Activated CD4-positive, alpha-beta T cell treated with anti-CD3 and anti-CD28 coated beads, Interleukin-2, amount 50 U/mL, for 4 hours (primary cell): ENCODE measurements around the gene E4F1.
"Not testable (repeated sequence)": the region's sequence is repeated elsewhere in the genome, so short reads cannot be mapped to it uniquely, and the experiment has no call there.

Experiments
- DNase-seq, 2 experiments: peaks; one replicate each; pipeline ENCODE4 v3.0.0-alpha.2; 2020

Gene E4F1

DNA sequence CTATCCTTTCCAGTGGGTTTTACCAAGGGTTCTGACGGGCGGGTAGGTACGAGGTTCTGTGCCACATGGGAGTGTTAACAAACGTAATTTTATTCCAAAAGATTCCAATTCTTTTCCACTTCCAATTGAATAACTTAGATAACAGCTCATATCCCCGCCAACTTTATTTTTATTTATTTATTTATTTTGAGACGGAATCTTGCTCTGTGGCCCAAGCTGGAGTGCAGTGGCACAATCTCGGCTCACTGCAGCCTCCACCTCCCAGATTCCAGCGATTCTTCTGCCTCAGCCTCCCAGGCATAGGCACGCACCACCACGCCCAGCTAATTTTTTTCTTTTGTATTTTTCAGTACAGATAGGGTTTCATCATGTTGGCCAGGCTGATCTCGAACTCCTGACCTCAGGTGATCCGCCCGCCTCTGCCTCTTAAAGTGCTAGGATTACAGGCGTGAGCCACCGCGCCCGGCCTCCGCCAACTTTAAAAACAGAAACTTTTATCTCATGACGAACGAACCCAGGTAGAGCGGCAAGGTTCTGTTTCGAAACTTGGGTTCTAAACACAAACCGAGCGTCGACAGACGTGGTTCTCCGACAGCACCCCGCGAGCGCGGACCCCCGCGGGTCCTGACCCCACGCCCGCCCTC is 27.4 kb downstream of the E4F1 start:
- peak; percentile 25 to 29 for DNase-seq

- DNase-seq: peak; percentile 53 to 60
Measured at GRCh38 chr16:2251296-2252111, 28.1 kb downstream of the E4F1 start, which contains the start of gene ECI1. TSS of gene ECI1 (minus strand) at chr16:2251587. CDS start at chr16:2251566, 21 bp downstream.

DNA sequence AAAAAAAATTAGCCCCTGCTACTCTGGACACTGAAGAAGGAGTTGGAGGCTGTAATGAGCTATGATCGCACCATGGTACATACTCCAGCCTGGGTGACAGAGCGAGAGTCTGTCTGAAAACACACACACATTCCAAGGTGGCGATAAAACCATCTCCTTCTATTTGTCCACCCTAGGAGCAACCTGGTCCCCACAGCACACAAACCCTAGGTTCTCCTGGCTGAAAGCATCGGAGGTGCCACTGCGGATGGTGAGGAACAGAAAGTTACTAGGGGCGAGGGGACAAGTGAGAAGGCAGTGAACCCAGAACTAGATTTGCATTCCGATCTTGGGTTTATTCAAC is 29.4 kb downstream of the E4F1 start:
- DNase-seq: no peak

GRCh38 chr16:2253293-2253692 is 29.9 kb downstream of the E4F1 start:
- DNase-seq: no peak

GRCh38 chr16:2256531-2257140 is 33.2 kb downstream of the E4F1 start:
- DNase-seq: no peak

- DNase-seq: no peak
Measured at GRCh38 chr16:2257726-2258125, 34.3 kb downstream of the E4F1 start.

- not testable (repeated sequence) for DNase-seq
Measured at GRCh38 chr16:2258530-2258929, 35.1 kb downstream of the E4F1 start.

- no peak for DNase-seq
Measured at GRCh38 chr16:2260250-2260649, 36.9 kb downstream of the E4F1 start.

DNA sequence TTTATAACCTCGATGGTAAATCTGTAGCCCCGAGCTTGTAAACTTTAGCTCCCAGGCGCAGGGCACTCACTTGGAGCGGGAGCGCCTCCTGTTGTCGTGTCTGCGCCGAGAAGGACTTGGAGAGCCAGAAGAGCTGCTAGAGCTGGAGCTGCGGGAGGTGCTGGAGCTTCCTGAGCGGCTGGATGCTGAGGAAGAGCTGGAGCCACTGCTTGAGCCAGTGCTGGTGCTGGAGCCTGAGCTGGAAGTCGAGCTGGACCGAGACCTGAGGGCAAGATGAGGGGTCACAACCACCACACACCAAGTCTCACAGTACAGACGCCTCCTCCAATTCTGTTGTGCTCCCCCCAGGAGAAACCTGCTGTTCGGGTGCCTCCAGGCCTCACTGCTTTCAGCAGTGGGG is 39.6 kb downstream of the E4F1 start:
- not testable (repeated sequence) for DNase-seq

DNA sequence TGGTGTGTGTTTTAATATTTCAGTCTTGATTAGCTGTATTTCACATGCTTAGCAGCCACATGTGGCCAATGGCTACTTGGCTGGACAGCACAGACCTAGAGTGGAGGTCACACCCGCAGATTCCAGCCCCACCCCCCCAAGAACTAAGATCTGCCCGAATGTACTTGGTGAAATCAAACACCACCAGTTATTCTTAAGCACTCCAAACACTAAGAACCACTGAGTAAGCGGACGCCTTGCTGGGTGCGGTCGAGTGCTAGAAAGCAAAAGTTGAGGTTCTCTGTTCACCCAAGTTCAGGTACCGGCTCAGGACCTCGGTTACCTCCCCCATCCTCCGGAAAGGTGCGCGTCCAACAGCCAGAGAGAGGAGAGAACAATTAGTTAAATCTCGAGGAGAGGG is 43.5 kb downstream of the E4F1 start:
- not testable (repeated sequence) for DNase-seq

GRCh38 chr16:2267505-2267912 is 44.1 kb downstream of the E4F1 start:
- DNase-seq: not testable (repeated sequence)

- peak; percentile 94 for DNase-seq
Measured at GRCh38 chr16:2267913-2268666, 44.7 kb downstream of the E4F1 start, which contains the start of gene RNPS1. TSS of gene RNPS1 (minus strand) at chr16:2268126. CDS start at chr16:2264643, 3,483 bp downstream.

- DNase-seq: no peak
Measured at GRCh38 chr16:2270070-2270462, 46.7 kb downstream of the E4F1 start.

DNA sequence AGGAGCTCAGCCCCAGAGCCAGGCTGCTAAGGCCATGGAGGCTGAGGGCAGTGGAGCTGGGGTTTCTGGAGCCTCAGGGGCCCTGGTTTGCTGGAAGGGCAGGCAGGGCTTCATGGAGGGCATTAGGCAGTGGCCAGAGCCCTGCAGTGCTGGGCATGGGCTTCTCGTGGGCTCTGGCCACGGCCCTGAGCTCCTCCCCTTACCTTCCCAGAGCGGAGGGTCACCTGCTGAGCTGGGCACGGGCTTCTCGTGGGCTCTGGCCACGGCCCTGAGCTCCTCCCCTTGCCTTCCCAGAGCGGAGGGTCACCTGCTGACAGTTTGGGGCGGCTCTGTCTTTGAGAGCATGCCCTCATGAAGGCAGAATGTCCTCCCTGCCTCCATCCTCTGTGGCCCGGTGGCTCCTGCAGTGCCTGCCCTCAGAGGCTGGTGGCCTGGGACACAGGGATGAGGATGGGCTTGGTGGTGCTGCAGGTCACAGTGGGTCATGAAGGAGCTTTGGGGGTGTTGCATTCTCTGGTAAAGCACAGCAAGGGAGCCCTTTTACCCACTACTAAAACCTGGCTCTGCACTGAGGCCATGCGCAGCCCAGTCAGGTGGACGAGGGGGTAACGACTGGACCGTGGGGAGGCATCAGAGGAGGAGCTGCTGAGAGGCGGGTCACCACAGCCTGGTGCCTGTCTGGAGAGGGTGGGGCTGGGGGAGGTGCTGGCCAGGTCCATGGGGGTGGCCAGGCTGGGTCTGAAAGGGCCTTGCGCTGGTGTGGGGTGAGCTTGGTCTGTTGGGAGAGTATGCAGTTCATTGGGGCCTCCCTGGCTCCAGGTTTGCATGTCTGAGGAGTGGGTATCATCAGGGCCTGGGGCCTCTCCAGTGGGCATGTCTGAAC is 47.4 kb downstream of the E4F1 start:
- no peak for DNase-seq

GRCh38 chr16:2271848-2272461 is 48.6 kb downstream of the E4F1 start:
- no peak for DNase-seq

DNA sequence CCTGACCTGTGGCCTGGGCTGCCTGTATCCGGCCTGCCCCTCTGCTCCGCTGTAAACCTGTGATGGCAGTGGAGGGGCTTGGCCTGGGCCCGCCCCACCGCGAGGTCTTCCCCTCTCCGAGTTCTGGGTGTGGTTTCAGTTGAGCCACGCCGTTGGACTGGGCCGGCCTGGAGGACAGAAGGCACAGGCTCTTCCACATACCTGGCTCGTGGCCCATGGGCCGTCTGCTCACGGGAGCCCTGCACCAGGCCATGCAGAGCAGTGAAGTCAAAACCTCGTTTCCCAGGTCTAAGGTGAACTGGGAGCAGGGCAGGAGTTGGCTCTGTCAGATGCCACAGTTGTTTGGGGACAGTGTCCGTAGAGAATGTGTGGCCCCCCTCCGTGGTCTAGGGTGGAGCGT is 50.1 kb downstream of the E4F1 start:
- no peak for DNase-seq

GRCh38 chr16:2273931-2274330 is 50.5 kb downstream of the E4F1 start:
- DNase-seq: no peak

- DNase-seq: no peak
Measured at GRCh38 chr16:2275476-2276367, 52.3 kb downstream of the E4F1 start.

- DNase-seq: no peak
Measured at GRCh38 chr16:2276368-2277195, 53.2 kb downstream of the E4F1 start.
